Measurements from ENCODE around the gene MSRB3. TPM values are rescaled to one million over a fixed set of nuclear protein-coding genes. Genes with fewer than 3 reads are reported as not detected.

The MSRB3 gene
- total RNA-seq, 1 donor = 72.4 TPM

- Histone ChIP-seq H3K9me3 (ENCODE audit: low read depth, low read length) (no peaks in the 10 kb centered on the region), H3K27me3 (ENCODE audit: insufficient read depth, low read length) (no peaks in the 10 kb centered on the region), H3K27ac (ENCODE audit: low read depth, low read length) (no peak overlapping the region), H4K20me1 (ENCODE audit: insufficient read depth, low read length) (no peaks in the 10 kb centered on the region), H3K36me3 (ENCODE audit: insufficient read depth, low read length) (peaks cover 12% of the 10 kb centered on the region), H3K4me2 (ENCODE audit: insufficient read depth, low read length) (no peak overlapping the region), H3K4me3 (ENCODE audit: insufficient read depth, low read length) (no peak overlapping the region), H3K79me2 (ENCODE audit: insufficient read depth, low read length) (no peaks in the 10 kb centered on the region), H2AFZ (ENCODE audit: low read length) (no peak overlapping the region), H3K4me1 (ENCODE audit: insufficient read depth, low read length) (peaks cover 2% of the 10 kb centered on the region)
- DNase-seq (ENCODE audit: insufficient read length, low spot score, missing footprints) = no peak
- TF ChIP-seq CTCF (IDR thresholded peaks at IDR 0.05; ENCODE audit: extremely low read depth, low read depth, low read length) = no peak
Measured at GRCh38 chr12:65392491-65392890, 114.0 kb downstream of the MSRB3 start.

DNA sequence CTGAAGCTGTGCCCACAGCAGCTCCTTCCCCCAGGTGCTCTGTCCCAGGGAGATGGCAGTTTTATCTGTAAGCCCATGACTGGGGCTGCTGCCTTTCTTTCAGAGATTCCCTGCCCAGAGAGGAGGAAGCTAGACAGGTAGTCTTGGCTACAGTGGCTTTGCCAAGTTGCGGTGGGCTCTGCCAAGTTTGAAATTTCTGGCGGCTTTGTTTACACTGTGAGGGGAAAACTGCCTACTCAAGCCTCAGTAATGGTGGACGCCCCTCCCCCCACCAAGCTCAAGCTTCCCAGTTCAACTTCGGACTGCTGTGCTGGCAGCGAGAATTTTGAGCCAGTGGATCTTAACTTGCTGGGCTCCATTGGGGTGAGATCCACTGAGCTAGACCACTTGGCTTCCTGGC lies 124.7 kb downstream of the MSRB3 start:
- H3K4me1 ChIP-seq (ENCODE audit: insufficient read depth, low read length) = no peaks in the 10 kb centered on the region
- no peaks in the 10 kb centered on the region for H3K9me3 ChIP-seq (ENCODE audit: low read depth, low read length)
- H3K79me2 ChIP-seq (ENCODE audit: insufficient read depth, low read length) = peaks cover 2% of the 10 kb centered on the region
- TF ChIP-seq CTCF (IDR thresholded peaks at IDR 0.05; ENCODE audit: extremely low read depth, low read depth, low read length) = no peak
- H2AFZ ChIP-seq (ENCODE audit: low read length) = no peak overlapping the region
- H3K4me3 ChIP-seq (ENCODE audit: insufficient read depth, low read length) = no peak overlapping the region
- H3K27ac ChIP-seq (ENCODE audit: low read depth, low read length) = no peak overlapping the region
- H3K36me3 ChIP-seq (ENCODE audit: insufficient read depth, low read length) = peaks cover 5% of the 10 kb centered on the region
- H4K20me1 ChIP-seq (ENCODE audit: insufficient read depth, low read length) = no peaks in the 10 kb centered on the region
- no peak overlapping the region for H3K4me2 ChIP-seq (ENCODE audit: insufficient read depth, low read length)
- H3K27me3 ChIP-seq (ENCODE audit: insufficient read depth, low read length) = no peaks in the 10 kb centered on the region
- DNase-seq (ENCODE audit: insufficient read length, low spot score, missing footprints) = no peak

GRCh38 chr12:65407388-65408149 lies 129.1 kb downstream of the MSRB3 start:
- no peak for TF ChIP-seq CTCF (IDR thresholded peaks at IDR 0.05; ENCODE audit: extremely low read depth, low read depth, low read length)
- Histone ChIP-seq H3K27ac (ENCODE audit: low read depth, low read length) (no peak overlapping the region), H3K79me2 (ENCODE audit: insufficient read depth, low read length) (no peaks in the 10 kb centered on the region), H4K20me1 (ENCODE audit: insufficient read depth, low read length) (no peaks in the 10 kb centered on the region), H2AFZ (ENCODE audit: low read length) (no peak overlapping the region), H3K27me3 (ENCODE audit: insufficient read depth, low read length) (no peaks in the 10 kb centered on the region), H3K4me1 (ENCODE audit: insufficient read depth, low read length) (no peaks in the 10 kb centered on the region), H3K36me3 (ENCODE audit: insufficient read depth, low read length) (peaks cover 5% of the 10 kb centered on the region), H3K4me2 (ENCODE audit: insufficient read depth, low read length) (no peak overlapping the region), H3K9me3 (ENCODE audit: low read depth, low read length) (no peaks in the 10 kb centered on the region), H3K4me3 (ENCODE audit: insufficient read depth, low read length) (no peak overlapping the region)
- no peak for DNase-seq (ENCODE audit: insufficient read length, low spot score, missing footprints)

DNA sequence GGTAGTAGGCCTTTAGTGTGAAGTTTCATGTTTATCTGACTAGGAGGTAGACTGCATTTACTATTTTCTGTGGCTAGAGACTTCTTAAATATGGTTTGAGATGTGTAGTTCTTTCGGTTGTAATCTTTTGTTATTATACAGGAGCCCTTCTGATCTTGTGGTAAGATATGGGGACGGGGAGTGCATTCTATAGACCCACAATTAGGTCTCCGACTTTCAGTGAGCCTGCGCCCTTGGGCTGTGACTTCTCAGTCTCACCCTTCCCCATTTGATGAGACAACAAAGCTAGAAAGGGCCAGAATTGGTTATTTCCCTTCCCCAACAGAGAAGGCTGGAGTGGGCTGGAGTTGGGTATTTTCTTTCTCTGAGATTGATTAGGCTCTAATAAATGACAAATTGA lies 130.0 kb downstream of the MSRB3 start:
- Histone ChIP-seq H3K9me3 (ENCODE audit: low read depth, low read length) (no peaks in the 10 kb centered on the region), H3K27me3 (ENCODE audit: insufficient read depth, low read length) (no peaks in the 10 kb centered on the region), H2AFZ (ENCODE audit: low read length) (no peak overlapping the region), H3K27ac (ENCODE audit: low read depth, low read length) (no peak overlapping the region), H3K79me2 (ENCODE audit: insufficient read depth, low read length) (no peaks in the 10 kb centered on the region), H3K36me3 (ENCODE audit: insufficient read depth, low read length) (peaks cover 5% of the 10 kb centered on the region), H3K4me2 (ENCODE audit: insufficient read depth, low read length) (no peak overlapping the region), H3K4me1 (ENCODE audit: insufficient read depth, low read length) (no peaks in the 10 kb centered on the region), H3K4me3 (ENCODE audit: insufficient read depth, low read length) (no peak overlapping the region), H4K20me1 (ENCODE audit: insufficient read depth, low read length) (no peaks in the 10 kb centered on the region)
- TF ChIP-seq CTCF (IDR thresholded peaks at IDR 0.05; ENCODE audit: extremely low read depth, low read depth, low read length) = no peak
- no peak for DNase-seq (ENCODE audit: insufficient read length, low spot score, missing footprints)
